RCC 7860 (cell line): ENCODE data around the gene ABCG5.
A peak's percentile ranks its signal among the peaks of the same experiment; 100 is the strongest.

Experiments
- DNase-seq: peaks from one replicate; pipeline ENCODE4 v3.0.0-alpha.2; 2015; ENCODE audit warnings: low spot score
- FAIRE-seq: peaks from 2 replicates; lab custom pipeline; 2012; peaks lifted over from hg19 to GRCh38; lab: Jason Lieb, UNC

ABCG5 gene

DNA sequence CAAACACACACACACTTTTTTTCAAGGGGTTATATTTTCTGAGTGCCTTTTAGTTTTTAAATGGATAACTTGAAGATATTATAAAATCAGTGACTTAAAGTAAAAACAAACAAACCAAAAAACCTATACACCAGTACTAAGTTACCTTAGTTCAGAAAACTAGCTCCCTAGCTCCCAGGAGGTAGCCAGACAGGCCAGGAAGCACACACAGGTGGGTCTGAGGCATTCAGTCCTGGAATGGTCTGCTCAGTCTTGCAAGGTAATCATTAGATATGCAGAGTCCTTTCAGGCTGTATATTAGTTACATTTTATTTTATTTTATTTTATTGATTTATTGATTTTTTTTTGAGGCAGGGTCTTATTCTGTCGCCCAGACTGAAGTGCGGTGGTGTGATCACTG lies 75.5 kb downstream of the ABCG5 start:
- no peak for FAIRE-seq
- DNase-seq: peak; percentile 13
